GM12892 (cell line): Measurements from ENCODE around the gene TCEA2. TPM values are rescaled to one million over a fixed set of nuclear protein-coding genes. Genes with fewer than 3 reads are reported as not detected.

Experiments used
- DNase-seq: peaks from one replicate; pipeline ENCODE4 v3.0.0; 2011; ENCODE audit not compliant: insufficient read length
- FAIRE-seq: peaks from 2 replicates; lab custom pipeline; 2011; peaks lifted over from hg19 to GRCh38; lab: Jason Lieb, UNC
- POLR2A ChIP-seq: IDR thresholded peaks from 2 replicates; pipeline ENCODE4 v1.6.1; 2011; ENCODE audit warnings: low read depth, low read length, control low read depth
- POLR2AphosphoS5 ChIP-seq: IDR thresholded peaks from 2 replicates; pipeline ENCODE4 v1.6.1; 2011; ENCODE audit warnings: low read depth, low read length, control low read depth
- TAF1 ChIP-seq: IDR thresholded peaks from 2 replicates; pipeline ENCODE4 v1.6.1; 2011; ENCODE audit warnings: low read depth, mild to moderate bottlenecking, control low read depth, low read length, borderline replicate concordance
- polyA plus RNA-seq: library from polyadenylated mRNA; unstranded; fragments of >200 nt; gene quantifications from one replicate; pipeline ENCODE4 v1.2.1, GENCODE V29; 2012; ENCODE audit warnings: missing spikeins, inconsistent platforms; ENCODE audit not compliant: missing spikeins

The TCEA2 gene
- polyA plus RNA-seq = 10.4 TPM

DNA sequence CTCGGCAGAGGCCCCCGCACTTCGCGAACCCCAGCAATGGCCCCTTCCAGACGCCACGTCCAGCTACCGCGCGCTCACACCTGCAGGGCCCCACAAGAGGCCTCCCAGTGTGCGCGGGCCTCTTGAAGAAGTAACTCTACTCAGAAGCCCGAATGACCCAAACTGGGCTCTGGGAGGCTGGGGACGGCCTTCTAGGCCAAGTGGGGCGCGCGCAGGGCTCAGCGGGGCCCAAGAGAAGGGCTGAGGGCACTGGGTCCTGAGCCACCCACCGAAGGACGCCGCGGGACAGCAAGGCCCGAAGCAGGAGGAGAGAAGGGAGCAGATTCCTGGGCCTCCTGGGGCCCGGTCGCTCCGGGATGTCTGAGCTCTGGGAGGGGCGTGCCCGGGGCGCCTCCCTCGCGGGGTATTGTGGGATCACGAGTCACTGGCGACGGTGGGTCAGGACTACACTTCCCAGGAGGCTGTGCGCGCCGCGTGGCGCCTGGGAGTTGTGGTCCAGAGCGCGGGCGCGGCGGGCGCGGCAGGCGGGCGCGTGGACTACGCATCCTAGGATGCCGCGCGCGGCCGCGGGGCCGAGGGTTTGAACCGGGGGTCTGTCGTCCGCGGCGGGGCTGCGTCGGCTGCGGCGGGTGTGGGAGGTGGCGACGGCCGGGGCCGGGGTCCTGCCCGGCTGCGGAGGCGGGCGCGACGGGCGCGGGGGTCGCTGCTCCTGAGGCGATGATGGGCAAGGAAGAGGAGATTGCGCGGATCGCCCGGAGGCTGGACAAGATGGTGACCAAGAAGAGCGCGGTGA lies at the start of gene TCEA2:
TCEA2 (plus strand) TSS at position 603 of the 793 bp plus-strand sequence; CDS start at position 718, 115 bp downstream.
- FAIRE-seq = peak; percentile 88
- peak; percentile 14; the same call in 1 of the 2 replicates for TF ChIP-seq POLR2A
- TF ChIP-seq TAF1 = no peak
- no peak for TF ChIP-seq POLR2AphosphoS5

DNA sequence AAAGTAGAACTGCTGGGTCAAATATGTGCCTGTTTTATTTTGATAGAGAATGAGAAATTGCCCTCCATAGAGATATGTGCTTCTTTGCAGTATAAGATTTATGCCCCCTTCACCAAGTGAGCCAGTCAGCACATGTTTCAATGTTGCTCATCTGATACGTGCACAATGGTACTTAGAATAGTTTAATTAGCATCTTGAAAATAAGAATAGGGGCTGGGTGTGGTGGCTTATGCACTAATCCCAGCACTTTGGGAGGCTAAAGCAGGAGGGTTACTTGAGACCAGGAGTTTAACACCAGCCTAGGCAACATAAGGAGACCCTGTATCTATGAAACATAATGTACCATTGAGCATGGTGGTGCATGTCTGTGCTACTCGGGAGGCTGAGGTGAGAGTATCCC lies 47.4 kb upstream of the TCEA2 start:
- TF ChIP-seq POLR2A = no peak
- no peak for TF ChIP-seq TAF1
- no peak for TF ChIP-seq POLR2AphosphoS5
- DNase-seq (no peak), FAIRE-seq (no peak)

More for the DNA sequence above, at the start of gene TCEA2:
- DNase-seq = peak; percentile 99

DNA sequence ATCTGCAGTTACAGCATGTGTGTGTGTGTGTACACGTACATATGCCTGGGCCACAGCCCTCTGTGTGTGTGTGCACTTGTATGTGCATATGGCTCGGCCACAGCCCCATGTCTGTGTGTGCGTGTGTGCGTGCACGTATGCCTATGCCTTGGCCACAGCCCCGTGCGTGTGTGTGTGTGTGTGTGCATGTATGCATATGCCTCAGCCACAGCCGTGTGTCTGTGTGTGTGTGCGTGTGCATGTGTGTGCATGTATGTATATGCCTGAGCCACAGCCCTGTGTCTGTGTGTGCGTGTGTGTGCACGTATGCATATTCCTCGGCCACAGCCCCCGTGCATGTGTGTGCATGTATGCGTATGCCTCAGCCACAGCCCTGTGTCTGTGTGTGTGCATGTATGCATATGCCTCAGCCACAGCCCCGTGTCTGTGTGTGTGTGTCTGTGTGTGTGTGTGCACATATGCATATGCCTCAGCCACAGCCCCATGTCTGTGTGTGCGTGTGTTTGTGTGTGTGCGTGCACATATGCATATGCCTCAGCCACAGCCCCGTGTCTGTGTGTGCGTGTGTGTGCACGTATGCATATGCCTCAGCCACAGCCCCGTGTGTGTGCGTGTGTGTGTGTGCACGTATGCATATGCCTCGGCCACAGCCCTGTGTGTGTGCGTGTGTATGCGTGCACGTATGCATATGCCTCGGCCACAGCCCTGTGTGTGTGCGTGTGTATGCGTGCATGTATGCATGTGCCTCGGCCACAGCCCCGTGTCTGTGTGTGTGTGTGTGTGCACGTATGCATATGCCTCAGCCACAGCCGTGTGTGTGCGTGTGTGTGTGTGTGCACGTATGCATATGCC lies 41.6 kb upstream of the TCEA2 start:
- no peak for FAIRE-seq

GRCh38 chr20:64022671-64023360 lies 40.2 kb upstream of the TCEA2 start:
- no peak for DNase-seq
- no peak for FAIRE-seq
- TF ChIP-seq TAF1 = no peak
- TF ChIP-seq POLR2A = no peak
- no peak for TF ChIP-seq POLR2AphosphoS5

More for the DNA sequence above, 41.6 kb upstream of the TCEA2 start:
- DNase-seq = no peak
- TF ChIP-seq TAF1 = no peak
- no peak; the same call in 1 of the 2 replicates for TF ChIP-seq POLR2AphosphoS5
- TF ChIP-seq POLR2A = peak; percentile 43; the same call in 1 of the 2 replicates

DNA sequence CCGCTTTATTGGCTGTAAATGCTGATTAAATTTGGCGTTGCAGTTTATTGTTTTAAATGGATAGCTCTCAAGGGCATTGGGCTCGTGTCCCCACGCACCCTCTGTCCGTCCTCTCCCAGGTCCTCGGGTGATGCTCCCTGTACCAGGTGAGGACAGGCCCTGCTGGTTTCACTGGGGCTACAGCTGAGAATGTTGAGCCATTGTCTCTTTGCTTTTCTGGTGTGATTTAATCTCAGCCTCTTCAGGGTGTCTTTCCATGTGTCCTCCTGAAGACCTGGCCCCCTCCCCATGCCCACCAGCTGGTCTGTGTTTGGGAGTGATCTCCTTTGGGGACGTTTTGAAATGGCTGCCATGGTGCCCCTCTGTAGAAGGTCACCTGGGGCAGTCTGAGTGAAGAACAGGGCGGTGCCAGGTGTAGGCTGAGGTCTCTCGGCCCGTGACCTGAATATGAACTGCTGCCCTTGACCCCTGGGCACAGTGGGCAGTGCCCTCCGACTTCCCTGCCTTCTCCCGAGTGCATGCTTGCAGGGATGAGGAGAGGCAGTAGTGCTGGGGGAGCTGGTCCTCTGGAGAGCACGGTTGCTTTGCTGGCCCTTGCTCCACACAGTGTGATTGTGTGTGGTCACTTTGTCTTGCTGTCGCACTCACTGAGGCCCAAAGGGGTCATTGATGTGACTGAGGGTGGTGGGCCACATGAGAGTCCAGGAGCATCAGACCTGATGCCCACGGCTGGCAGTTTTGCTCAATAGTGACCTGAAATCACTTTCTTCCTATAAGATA lies 39.4 kb upstream of the TCEA2 start:
- no peak for FAIRE-seq
- DNase-seq = no peak
- TF ChIP-seq TAF1 (no peak), POLR2A (no peak), POLR2AphosphoS5 (no peak)

DNA sequence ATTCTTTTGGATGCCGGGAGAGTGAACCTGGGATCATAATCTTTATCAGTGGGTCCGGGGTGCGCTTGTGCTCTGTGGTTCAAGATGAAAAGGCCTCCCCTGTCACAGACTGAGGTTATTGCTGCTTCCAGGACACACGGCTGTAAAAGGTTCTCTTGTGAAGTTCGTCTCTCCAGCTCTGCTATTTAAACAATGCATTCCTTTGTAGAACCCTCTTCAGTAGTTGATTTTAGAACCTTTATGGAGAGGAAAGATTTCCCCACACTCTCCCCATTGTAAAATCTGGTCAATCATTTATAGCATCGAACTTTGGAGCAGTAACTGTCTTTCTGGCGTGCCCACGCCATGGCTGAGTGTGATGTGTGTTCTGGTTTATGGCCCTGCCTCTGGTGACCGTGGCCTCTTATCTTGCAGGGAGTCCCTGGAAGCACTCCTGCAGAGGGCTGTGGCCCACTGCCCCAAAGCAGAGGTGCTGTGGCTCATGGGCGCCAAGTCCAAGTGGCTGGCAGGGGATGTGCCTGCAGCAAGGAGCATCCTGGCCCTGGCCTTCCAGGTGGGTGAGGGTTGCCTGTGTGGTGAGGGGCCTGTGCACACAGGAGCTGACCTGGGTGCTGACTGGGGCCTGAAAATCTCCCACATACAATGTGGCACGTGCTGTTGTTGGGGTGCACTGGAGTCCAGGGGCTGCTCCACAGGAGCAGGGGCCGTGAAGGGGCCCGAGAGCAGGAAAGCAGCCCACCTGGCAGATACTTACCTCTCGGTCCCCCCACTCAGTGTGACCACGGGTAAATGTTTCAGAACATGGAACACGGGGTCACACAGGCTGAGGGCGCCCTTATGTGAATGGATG lies 38.6 kb upstream of the TCEA2 start:
- no peak for DNase-seq
- no peak for FAIRE-seq
- TF ChIP-seq TAF1 (no peak), POLR2AphosphoS5 (no peak), POLR2A (no peak)

DNA sequence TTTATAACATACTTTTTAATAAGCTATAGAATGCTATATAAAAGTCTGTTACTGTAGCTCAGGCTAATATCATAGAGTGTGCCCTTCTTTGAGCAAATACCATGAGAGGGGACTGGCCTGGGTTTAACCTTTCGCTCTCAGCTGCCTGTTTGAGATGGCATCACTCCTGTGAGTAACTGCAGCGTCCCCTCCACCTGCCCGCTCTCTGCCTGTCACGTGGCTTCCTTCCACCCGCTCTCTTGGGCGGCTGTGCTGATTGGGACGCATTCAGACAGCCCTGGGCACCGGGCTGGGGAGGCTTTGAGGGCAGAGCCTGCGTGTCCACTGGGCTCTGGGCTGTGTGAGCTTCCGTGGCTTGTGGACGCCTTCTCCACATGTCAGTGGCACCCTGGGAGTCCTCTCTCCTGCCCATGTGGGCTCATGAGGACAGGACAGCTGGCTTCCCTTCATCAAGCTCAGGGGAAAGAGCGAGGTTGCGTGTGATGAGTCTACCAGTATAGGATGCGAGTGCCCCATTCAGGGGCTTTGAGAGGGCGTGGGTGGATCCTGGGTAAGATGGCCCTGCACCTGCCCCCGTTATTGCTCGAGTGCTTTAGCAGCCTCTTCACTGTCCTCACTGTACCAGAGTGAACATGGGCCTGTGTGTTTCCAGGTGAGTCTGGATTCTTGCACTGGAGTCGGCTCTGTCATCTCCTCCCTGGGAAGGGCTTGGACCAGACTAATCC lies 37.7 kb upstream of the TCEA2 start:
- FAIRE-seq = no peak
- TF ChIP-seq TAF1 (no peak), POLR2A (no peak), POLR2AphosphoS5 (0 out of 2 replicates have a peak, but pooled peaks have one; percentile 3)
- no peak for DNase-seq

GRCh38 chr20:64025826-64026412 lies 37.1 kb upstream of the TCEA2 start:
- FAIRE-seq (no peak), DNase-seq (no peak)
- no peak for TF ChIP-seq POLR2AphosphoS5
- no peak for TF ChIP-seq TAF1
- TF ChIP-seq POLR2A = no peak

DNA sequence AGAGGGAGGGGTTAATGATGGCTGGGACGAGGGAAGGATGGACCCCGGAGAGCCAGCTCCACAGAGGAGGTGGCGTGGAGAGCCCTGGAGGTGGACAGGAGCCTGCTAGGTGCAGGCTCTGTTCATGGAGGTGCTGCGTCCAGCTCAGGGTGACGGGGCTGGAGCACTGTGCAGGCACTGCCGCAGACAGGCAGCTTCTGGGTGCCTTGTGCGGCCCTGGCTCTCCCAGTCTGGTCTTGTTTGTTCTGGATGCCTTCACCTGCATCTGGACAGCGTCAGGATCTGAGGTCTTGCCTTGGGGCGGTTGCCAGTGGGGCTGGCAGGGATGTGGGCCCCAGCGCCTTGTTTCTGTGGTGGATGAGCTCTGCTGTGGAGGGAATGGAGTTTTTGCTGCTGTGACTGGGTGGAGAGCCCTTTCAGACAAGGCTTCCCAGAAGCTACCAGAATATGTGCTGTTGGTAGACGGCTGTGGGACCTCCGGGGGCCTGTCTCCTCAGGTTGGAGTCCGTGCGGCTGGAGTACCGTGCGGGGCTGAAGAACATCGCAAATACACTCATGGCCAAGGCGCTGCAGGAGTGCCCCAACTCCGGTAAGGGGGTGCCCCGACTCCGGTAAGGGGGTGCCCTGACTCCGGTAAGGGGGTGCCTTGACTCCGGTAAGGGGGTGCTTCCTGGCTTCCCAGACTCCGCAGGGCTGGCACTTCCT lies 34.9 kb upstream of the TCEA2 start:
- TF ChIP-seq TAF1 = no peak
- TF ChIP-seq POLR2AphosphoS5 = no peak
- TF ChIP-seq POLR2A = no peak
- FAIRE-seq = no peak
- no peak for DNase-seq
